Mucosa of gallbladder (tissue), 1 donor: ENCODE data around the gene ZNF684. TPM values are rescaled to one million over a fixed set of nuclear protein-coding genes. Genes with fewer than 3 reads are reported as not detected.
A peak's percentile ranks its signal among the peaks of the same experiment; 100 is the strongest.
"Not testable (repeated sequence)": the region's sequence is repeated elsewhere in the genome, so short reads cannot be mapped to it uniquely, and the experiment has no call there.

Experiments
- DNase-seq: peaks from one replicate; pipeline ENCODE4 v3.0.0-alpha.2; 2020; ENCODE audit warnings: low spot score
- total RNA-seq: library from RNA; stranded (reverse); gene quantifications from one replicate; pipeline ENCODE4 v1.2.1, GENCODE V29; 2021
- donor health status: DM: no; HTN: no; CAD: no.

ZNF684 gene
- total RNA-seq, 1 donor from 2014 or later, result 4.4 TPM

- not testable (repeated sequence) for DNase-seq
Measured at GRCh38 chr1:40574805-40575204, 43.4 kb downstream of the ZNF684 start.

GRCh38 chr1:40575336-40575735, 43.9 kb downstream of the ZNF684 start:
- DNase-seq, result no peak

GRCh38 chr1:40582116-40582515, 50.7 kb downstream of the ZNF684 start:
- DNase-seq, result no peak

GRCh38 chr1:40583980-40584379, 52.5 kb downstream of the ZNF684 start:
- DNase-seq, result no peak

GRCh38 chr1:40588586-40588985, 57.1 kb downstream of the ZNF684 start:
- DNase-seq, result no peak

- peak; percentile 19 for DNase-seq
Measured at GRCh38 chr1:40592107-40592803, 60.8 kb downstream of the ZNF684 start.

GRCh38 chr1:40593449-40594186, 62.2 kb downstream of the ZNF684 start:
- DNase-seq, result no peak

- DNase-seq, result no peak
Measured at GRCh38 chr1:40594187-40594531, 62.7 kb downstream of the ZNF684 start.

GRCh38 chr1:40595623-40596022, 64.2 kb downstream of the ZNF684 start:
- DNase-seq, result no peak

Other genes with a start within 250 kb of the ZNF684 start
- 8.3 TPM for gene COL9A2, start 214.4 kb upstream of the ZNF684 start, total RNA-seq
- 47.6 TPM for gene SMAP2, start 157.9 kb upstream of the ZNF684 start, total RNA-seq
- gene ZFP69B, start 81.2 kb upstream of the ZNF684 start, total RNA-seq, result 1.8 TPM
- gene ZFP69, start 54.3 kb upstream of the ZNF684 start, total RNA-seq, result 3.3 TPM
- 6.3 TPM for gene EXO5, start 22.9 kb upstream of the ZNF684 start, total RNA-seq
- 4.2 TPM for gene RIMS3, start 134.0 kb downstream of the ZNF684 start, total RNA-seq
- gene NFYC, start 160.1 kb downstream of the ZNF684 start, total RNA-seq, result 57.0 TPM